HG02885 (cell line): ENCODE measurements around the gene JPT2.

ENCODE experiments used
- ATAC-seq: cut with Tn5 transposase; IDR thresholded peaks from one replicate; pipeline ENCODE4 v1.9.1; 2021; ENCODE audit warnings: mild to moderate bottlenecking; ENCODE audit not compliant: unreplicated experiment, poor library complexity

The JPT2 gene

GRCh38 chr16:1651094-1651973 lies 26.7 kb upstream of the JPT2 start:
- ATAC-seq = no peak

GRCh38 chr16:1651974-1652312 lies 26.1 kb upstream of the JPT2 start:
- no peak for ATAC-seq

GRCh38 chr16:1653023-1653422 lies 25.1 kb upstream of the JPT2 start:
- no peak for ATAC-seq

- no peak for ATAC-seq
These were observed 23.4 kb upstream of the JPT2 start for GRCh38 chr16:1654505-1655268.

- ATAC-seq = no peak
These were observed 22.7 kb upstream of the JPT2 start for GRCh38 chr16:1655269-1655807.

- ATAC-seq = no peak
These were observed 21.9 kb upstream of the JPT2 start for GRCh38 chr16:1655909-1656807.

GRCh38 chr16:1656808-1657617 lies 21.1 kb upstream of the JPT2 start:
- no peak for ATAC-seq

- ATAC-seq = no peak
These were observed 20.2 kb upstream of the JPT2 start for GRCh38 chr16:1657841-1658240.

- ATAC-seq = no peak
These were observed 19.0 kb upstream of the JPT2 start for GRCh38 chr16:1659031-1659430.

- no peak for ATAC-seq
These were observed 16.3 kb upstream of the JPT2 start for GRCh38 chr16:1661826-1662225.

- ATAC-seq = no peak
These were observed 15.5 kb upstream of the JPT2 start for GRCh38 chr16:1662543-1662942.

GRCh38 chr16:1665829-1666228 lies 12.2 kb upstream of the JPT2 start:
- no peak for ATAC-seq

GRCh38 chr16:1666316-1666715 lies 11.8 kb upstream of the JPT2 start:
- ATAC-seq = no peak

- no peak for ATAC-seq
These were observed 10.8 kb upstream of the JPT2 start for GRCh38 chr16:1667271-1667670.

- ATAC-seq = no peak
These were observed 10.2 kb upstream of the JPT2 start for GRCh38 chr16:1667916-1668315.

GRCh38 chr16:1668612-1669319 lies 9.3 kb upstream of the JPT2 start:
- no peak for ATAC-seq

GRCh38 chr16:1669698-1670097 lies 8.4 kb upstream of the JPT2 start:
- no peak for ATAC-seq

- ATAC-seq = no peak
These were observed 7.7 kb upstream of the JPT2 start for GRCh38 chr16:1670371-1670770.

- no peak for ATAC-seq
These were observed 7.2 kb upstream of the JPT2 start for GRCh38 chr16:1670866-1671265.
